Central memory CD4-positive, alpha-beta T cell (primary cell): ENCODE results near the gene ZNF627.
A peak's percentile ranks its signal among the peaks of the same experiment; 100 is the strongest.
"Not testable (repeated sequence)": the region's sequence is repeated elsewhere in the genome, so short reads cannot be mapped to it uniquely, and the experiment has no call there.

Experiments
- DNase-seq: peaks from one replicate; pipeline ENCODE4 v3.0.0; 2022

Gene ZNF627

DNA sequence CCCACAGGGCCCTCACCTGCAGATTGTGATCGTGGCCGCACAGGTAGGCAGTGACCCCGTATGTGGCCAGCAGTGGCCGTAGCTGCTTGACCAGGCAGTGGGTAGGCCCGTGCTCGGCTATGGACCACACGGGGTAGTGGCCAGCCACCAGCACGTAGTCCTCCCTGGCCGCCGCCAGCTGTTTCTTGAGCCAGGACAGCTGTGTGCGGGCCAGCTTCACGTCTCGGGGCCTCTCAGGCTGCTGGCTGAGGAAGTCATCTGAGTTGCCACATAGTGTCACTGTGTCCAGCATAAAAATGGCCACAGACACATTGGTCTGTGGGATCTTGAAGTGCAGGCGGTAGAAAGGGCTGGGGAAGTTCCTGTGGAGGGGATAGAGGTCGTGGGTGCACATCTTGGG, 21.1 kb upstream of the ZNF627 start:
- no peak for DNase-seq

GRCh38 chr19:11577451-11578257, 19.6 kb upstream of the ZNF627 start, which contains the start of gene ACP5:
ACP5 (minus strand) TSS chr19:11577645; CDS start chr19:11577317, 328 bp downstream.
- DNase-seq: peak; percentile 11

DNA sequence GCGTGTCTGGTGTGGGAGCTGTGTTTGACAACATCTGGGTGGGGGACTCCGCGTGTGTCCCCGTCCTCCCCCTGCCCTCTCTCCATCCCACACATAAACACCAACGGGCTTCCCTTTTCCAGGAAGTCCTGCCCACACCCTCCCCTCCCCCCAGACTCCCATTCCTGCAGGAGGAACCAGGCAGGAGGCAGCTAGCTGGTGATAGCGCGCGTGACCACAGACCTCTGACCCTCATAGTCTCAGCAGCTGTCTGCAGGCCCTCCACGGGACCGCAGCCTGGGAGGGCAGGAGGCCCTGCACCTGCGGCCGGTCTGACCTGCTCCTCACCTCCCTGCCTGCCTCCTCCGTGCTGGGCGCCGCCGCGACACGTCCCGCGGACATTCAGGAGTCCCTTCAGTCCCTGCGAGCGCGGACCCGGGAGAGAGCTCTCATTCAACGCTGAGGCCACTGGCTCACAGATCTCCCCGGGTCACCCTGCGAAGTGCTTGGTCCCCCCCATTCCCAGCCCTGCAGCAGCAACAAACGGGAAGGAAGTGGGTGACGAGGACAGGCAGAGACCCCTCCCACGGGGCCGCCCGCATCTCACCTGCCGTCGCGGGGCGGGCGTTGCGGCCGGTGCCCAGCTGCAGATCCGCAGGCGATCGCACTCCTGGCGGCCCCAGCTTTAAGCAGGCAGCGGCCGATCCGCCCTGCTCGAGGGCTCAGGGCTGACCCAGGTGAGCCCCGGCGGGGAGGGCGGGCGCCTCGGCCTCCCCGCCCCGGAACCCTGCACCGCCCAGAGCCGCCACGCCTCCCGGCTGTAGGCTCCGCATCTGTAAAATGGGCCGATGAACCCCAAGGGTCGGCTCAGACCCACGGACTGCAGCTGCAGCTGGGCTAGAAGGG, 18.8 kb upstream of the ZNF627 start:
- DNase-seq: peak; percentile 25

DNA sequence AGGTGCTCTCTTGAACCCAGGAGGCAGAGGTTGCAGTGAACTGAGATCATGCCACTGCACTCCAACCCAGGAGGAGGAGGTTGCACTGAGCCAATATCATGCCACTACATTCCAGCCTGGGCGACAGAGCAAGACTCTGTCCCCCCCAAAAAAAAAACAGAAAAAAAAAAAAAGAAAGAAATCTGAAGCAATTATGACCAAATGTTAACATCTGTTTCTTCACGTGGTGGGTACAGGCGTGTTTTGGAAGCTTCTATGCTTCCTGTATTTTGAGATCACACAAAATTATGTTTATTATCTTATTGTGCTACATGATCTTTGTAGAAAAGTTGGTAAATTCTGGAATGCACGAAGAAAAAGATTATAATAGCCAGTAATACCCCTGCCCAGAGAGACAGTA, 17.2 kb upstream of the ZNF627 start:
- no peak for DNase-seq

GRCh38 chr19:11581740-11582139, 15.5 kb upstream of the ZNF627 start:
- DNase-seq: peak; percentile 37

DNA sequence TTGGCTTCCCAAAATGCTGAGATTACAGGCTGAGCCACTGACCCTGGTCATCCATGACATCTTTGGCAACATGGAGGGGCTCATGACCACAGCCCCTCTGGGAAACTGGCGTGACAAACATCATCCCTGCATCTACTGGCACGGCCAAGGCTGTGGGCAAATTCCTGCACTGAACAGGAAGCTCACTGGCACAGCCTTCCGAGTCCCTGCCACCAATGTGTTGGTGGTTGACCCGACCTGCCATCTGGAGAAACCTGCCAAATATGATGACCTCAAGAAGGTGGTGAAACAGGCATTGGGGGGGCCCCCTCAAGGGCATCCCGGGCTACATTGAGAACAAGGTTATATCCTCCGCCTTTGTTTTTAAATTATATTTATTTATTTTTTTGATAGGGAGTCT, 11.0 kb upstream of the ZNF627 start:
- DNase-seq: no peak

- peak; percentile 68 for DNase-seq
Measured at GRCh38 chr19:11587302-11587974, 9.8 kb upstream of the ZNF627 start.

DNA sequence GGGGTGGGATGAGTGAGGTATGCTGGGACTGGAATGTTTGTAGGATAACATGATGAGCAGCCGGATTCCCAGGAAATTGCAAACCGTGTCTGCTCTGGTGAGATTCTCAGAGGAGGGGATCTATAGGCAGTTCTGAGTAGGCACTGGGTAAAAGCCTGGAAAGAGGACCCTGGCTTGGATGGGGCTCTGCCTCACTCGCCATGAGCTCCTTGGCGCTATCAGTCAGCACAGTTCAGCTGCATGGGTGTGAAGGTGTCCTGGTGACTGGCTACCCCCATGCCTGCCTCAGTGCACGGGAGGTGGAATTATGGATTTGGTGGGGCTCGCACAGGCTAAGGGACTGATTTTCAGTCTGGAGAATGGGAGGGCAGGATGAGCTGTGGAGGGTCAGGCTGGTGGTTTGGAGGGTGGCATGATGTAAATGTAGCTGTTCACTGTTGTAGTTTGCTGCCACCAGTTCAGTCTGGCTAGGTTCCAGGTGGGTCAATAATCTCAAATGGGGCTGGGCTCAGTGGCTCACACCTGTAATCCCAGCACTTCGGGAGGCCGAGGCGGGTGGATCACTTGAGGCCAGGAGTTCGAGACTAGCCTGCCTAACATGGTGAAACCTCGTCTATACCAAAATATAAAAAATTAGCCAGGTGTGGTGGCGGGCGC, 9.2 kb upstream of the ZNF627 start:
- no peak for DNase-seq

DNA sequence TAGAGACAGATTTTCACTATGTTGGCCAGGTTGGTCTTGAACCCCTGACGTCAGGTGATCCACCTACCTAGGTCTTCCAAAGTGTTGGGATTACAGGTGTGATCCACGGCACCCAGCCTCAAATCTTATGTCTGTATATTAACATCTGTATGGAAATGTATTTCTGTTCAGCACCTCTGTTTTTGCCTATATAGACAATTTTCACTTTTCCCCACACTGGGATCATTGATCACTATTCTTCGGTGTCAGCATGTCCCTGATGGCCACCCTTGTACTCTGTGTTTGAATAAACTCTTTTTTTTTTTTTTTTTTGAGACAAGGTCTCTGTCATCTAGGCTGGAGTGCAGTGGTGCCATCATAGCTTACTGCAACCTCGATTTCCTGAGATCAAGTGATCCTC, 3.2 kb upstream of the ZNF627 start:
- no peak for DNase-seq

DNA sequence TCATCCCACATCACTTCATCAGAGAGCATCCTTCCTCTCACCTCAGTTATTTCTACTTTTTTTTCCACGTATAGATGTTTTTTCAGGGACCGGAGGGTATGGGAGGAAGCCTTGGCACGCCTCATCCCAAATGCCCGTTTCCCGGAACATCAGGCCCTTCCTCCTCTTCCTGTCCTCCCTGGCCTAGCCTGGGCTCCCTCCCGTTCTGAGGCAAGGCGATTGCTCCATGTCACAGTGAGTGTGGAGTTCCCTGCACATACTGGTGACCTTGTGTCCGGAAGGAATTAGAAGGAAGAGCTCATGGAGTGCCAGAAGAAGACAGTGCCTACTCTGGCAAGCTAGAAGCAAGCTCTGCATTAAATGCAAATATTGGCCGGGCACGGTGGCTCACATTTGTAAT, 1.1 kb upstream of the ZNF627 start:
- DNase-seq: no peak

DNA sequence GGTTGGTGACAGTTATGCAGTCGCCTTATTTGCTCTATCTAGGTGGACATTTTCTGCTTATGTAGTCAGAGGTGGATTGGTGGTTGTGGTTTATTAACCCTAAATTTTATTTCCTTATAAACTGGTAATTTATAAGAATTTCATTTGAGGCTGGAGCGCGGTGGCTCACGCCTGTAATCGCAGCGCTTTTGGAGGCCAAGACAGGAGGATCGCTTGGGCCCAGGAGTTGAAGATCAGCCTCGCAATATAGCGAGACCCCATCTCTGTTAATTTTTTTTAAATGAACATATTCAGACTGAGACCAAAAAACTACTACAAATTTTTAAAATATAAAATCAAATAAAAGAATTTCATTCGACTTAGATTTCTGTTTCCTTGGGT, 810 bp downstream of the ZNF627 start:
- DNase-seq: no peak

GRCh38 chr19:11598746-11599145, 1.5 kb downstream of the ZNF627 start:
- DNase-seq: no peak

GRCh38 chr19:11599704-11600103, 2.4 kb downstream of the ZNF627 start:
- not testable (repeated sequence) for DNase-seq

DNA sequence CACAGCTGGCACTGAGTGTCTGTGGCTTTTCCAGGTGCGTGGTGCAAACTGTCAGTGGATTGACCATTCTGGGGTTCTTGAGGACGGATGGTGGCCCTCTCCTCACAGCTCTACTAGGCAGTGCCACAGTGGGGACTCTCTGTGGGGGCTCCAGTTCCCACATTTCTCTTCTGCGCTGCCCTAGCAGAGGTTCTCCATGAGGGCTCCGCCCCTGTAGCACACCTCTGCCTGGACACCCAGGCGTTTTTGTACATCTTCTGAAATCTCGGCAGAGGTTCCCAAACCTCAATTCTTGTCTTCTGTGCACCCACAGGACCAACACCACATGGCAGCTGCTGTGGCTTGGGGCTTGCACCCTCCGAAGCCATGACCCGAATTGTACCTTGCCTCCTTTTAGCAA, 9.2 kb downstream of the ZNF627 start:
- DNase-seq: no peak

DNA sequence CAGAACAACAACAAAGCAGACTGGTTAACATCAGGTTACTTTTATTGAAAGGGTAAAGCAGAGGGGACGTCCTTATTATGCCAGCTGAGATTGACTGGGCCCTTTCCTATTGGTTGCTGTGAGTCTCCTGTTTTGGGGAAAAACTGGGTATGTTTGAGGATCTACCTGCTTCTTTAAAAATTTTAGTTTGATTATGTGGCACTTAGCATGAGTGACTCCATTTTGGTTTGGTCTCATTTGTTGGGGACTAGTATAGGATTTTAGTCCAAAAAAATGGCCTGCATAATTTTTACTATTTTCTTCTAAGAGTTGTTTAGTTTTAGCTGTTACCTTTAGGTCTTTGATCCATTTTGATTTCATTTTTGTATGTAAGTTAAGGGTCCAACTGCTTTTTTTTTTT, 14.4 kb downstream of the ZNF627 start:
- DNase-seq: no peak

DNA sequence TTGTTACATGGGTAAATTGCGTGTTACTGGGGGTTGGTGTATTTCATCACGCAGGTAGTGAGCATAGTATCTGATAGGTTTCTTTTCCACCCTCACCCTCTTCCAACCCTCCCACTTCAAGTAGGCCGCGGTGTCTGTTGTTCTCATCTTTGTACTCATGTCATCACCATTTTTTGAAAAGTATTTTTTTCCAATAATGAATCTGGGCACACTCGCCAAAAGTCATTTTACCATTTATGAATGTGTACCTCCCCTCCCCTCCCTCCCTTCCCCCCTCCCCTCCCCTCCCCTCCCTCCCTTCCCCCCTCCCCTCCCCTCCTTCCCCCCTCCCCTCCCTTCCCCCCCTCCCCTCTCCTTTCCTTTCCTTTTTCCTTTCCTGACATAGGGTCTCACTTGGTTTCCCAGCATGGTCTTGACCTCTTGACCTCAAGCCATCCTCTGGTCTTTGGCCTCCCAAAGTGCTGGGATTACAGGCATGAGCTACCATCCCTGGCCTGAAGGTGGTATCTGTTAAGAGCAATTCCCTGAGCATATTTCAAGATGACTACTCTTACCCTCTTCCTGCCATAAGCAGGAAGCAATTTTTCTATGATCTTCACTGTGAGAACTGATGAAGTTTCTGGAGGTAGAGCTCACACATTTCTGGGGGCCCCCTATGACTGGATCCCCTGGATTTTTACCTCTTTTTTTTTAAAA, 15.7 kb downstream of the ZNF627 start:
- no peak for DNase-seq

- no peak for DNase-seq
Measured at GRCh38 chr19:11617180-11618062, 20.1 kb downstream of the ZNF627 start.

- no peak for DNase-seq
Measured at GRCh38 chr19:11620553-11620952, 23.3 kb downstream of the ZNF627 start.

GRCh38 chr19:11622401-11622800, 25.1 kb downstream of the ZNF627 start:
- DNase-seq: not testable (repeated sequence)

DNA sequence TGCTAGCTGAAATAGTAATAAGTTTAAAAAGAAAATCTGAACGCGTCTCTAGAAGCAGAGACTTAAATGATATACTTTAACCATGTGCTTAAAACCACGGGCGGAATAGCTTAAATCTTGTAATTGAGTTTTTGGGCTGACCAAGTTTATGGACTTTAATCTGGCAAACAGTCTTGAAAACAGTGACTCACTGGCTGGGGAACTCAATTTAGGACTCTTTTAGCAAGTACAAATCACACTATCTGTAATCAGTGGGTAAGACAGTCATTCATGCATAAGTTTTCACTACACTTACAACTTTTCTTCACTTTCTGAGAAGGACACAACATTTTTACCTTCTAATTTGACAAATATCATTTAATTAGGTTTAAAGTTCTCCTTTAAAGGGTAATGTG, 26.8 kb downstream of the ZNF627 start:
- DNase-seq: no peak

DNA sequence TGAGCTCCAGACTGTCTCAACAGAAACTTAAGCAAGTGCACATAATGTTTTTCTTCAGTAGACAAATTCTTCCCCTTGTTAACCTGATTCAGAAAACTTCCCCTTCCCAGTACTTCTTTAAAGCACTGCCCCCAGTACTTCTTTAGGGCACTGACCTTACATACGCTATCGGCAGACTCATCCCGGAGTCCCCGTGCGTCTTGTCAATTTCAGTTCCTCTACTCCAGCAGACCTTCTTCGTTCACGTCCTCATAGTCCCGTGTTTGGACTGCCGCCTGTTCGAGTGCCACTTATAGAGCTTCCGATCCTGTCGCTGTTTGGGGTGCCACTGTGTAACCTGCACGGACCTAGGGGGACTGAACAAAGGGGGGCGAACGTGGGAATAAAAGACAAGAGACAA, 29.0 kb downstream of the ZNF627 start:
- DNase-seq: no peak
